Measurements from ENCODE around the gene MARCHF11. TPM values are rescaled to one million over a fixed set of nuclear protein-coding genes. Genes with fewer than 3 reads are reported as not detected.

MARCHF11 gene
- polyA plus RNA-seq, 1 donor, result not detected

- DNase-seq, result no peak
These were observed 50.6 kb downstream of the MARCHF11 start for GRCh38 chr5:16128944-16129343.

- DNase-seq, result no peak
These were observed 51.6 kb downstream of the MARCHF11 start for GRCh38 chr5:16127865-16128544.

- DNase-seq, result no peak
These were observed 59.0 kb downstream of the MARCHF11 start for GRCh38 chr5:16120579-16120978.

- no peak for DNase-seq
These were observed 59.8 kb downstream of the MARCHF11 start for GRCh38 chr5:16119790-16120189.

GRCh38 chr5:16115140-16115539 is 64.5 kb downstream of the MARCHF11 start:
- DNase-seq, result no peak

GRCh38 chr5:16108418-16108817 is 71.2 kb downstream of the MARCHF11 start:
- no peak for DNase-seq

- DNase-seq, result no peak
These were observed 74.6 kb downstream of the MARCHF11 start for GRCh38 chr5:16104961-16105360.

- no peak for DNase-seq
These were observed 84.0 kb downstream of the MARCHF11 start for GRCh38 chr5:16095612-16096011.

GRCh38 chr5:16090270-16090669 is 89.3 kb downstream of the MARCHF11 start:
- no peak for DNase-seq

- DNase-seq, result no peak
These were observed 96.6 kb downstream of the MARCHF11 start for GRCh38 chr5:16082982-16083381.

- no peak for DNase-seq
These were observed 97.5 kb downstream of the MARCHF11 start for GRCh38 chr5:16082053-16082452.

- no peak for DNase-seq
These were observed 98.1 kb downstream of the MARCHF11 start for GRCh38 chr5:16081376-16081955.

- DNase-seq, result no peak
These were observed 102.9 kb downstream of the MARCHF11 start for GRCh38 chr5:16076657-16077056.

GRCh38 chr5:16074358-16074757 is 105.2 kb downstream of the MARCHF11 start:
- DNase-seq, result no peak

- no peak for DNase-seq
These were observed 107.0 kb downstream of the MARCHF11 start for GRCh38 chr5:16072616-16073015.

- DNase-seq, result no peak
These were observed 112.2 kb downstream of the MARCHF11 start for GRCh38 chr5:16067415-16067814.

GRCh38 chr5:16066810-16067209 is 112.8 kb downstream of the MARCHF11 start:
- no peak for DNase-seq

- no peak for DNase-seq
These were observed 113.3 kb downstream of the MARCHF11 start for GRCh38 chr5:16066320-16066719.

- DNase-seq, result no peak
These were observed 113.8 kb downstream of the MARCHF11 start for GRCh38 chr5:16065831-16066230.

GRCh38 chr5:16064135-16064893 is 115.3 kb downstream of the MARCHF11 start:
- no peak for DNase-seq

GRCh38 chr5:16061163-16061562 is 118.4 kb downstream of the MARCHF11 start:
- no peak for DNase-seq

GRCh38 chr5:16057277-16057676 is 122.3 kb downstream of the MARCHF11 start:
- no peak for DNase-seq

GRCh38 chr5:16051246-16051755 is 128.3 kb downstream of the MARCHF11 start:
- DNase-seq, result no peak

- DNase-seq, result no peak
These were observed 129.2 kb downstream of the MARCHF11 start for GRCh38 chr5:16050414-16050813.
